HEK293 (cell line): ENCODE data around the gene PSTK.

Experiments used
- CTCF ChIA-PET: fragments of 350-600 bp; formaldehyde crosslinking; extraction: SDS; loops from one replicate; lab custom pipeline; 2021; ENCODE audit warnings: antibody characterized with exemption; lab: Yijun Ruan, JAX
- POLR2A ChIA-PET: fragments of 300-600 bp; formaldehyde crosslinking; extraction: SDS; loops from one replicate; lab custom pipeline; 2020; ENCODE audit warnings: antibody characterized with exemption, inconsistent platforms; lab: Yijun Ruan, JAX
- H3K27ac ChIP-seq: fragments of 200-500 bp; sonication (Bioruptor generic); 2 replicates; pipeline ENCODE4 v1.5.1; 2014; ENCODE audit warnings: low read depth, low read length, control low read depth, inconsistent platforms; ENCODE audit errors: extremely low read depth
- H3K36me3 ChIP-seq, 2 experiments: fragments of 200-500 bp in 1 of 2; sonication (Bioruptor generic) in 1 of 2; 1 replicate in 1 of 2; 2 replicates in 1 of 2; pipeline ENCODE4 v1.5.1; 2014 to 2017; ENCODE audit warnings: inconsistent platforms in 2 of 2, low read length in 2 of 2; ENCODE audit not compliant: control insufficient read depth in 2 of 2, insufficient read depth in 1 of 2
- H3K4me1 ChIP-seq: fragments of 200-500 bp; sonication (Bioruptor generic); 2 replicates; pipeline ENCODE4 v1.5.1; 2014; ENCODE audit warnings: mild to moderate bottlenecking, low read length, inconsistent platforms; ENCODE audit not compliant: control insufficient read depth, insufficient read depth
- H3K4me3 ChIP-seq: 2 replicates; pipeline ENCODE4 v1.5.1; 2011; ENCODE audit warnings: low read depth, mild to moderate bottlenecking, control low read depth, low read length, moderate library complexity
- H3K9me3 ChIP-seq: fragments of 200-500 bp; sonication (Bioruptor generic); 2 replicates; pipeline ENCODE4 v1.5.1; 2014; ENCODE audit warnings: low read depth, low read length, inconsistent platforms; ENCODE audit not compliant: control insufficient read depth, insufficient read depth
- BCL11B ChIP-seq: fragments of 450-650 bp; formaldehyde crosslinking; IDR thresholded peaks from 2 replicates; pipeline ENCODE4 v1.5.1; 2016; ENCODE audit warnings: low read depth, missing biosample characterization, missing genetic modification characterization
- GLIS1 ChIP-seq: fragments of 450-650 bp; formaldehyde crosslinking; IDR thresholded peaks from 2 replicates; pipeline ENCODE4 v1.5.1; 2016; ENCODE audit warnings: missing biosample characterization, missing genetic modification characterization
- GLIS2 ChIP-seq: fragments of 450-650 bp; formaldehyde crosslinking; IDR thresholded peaks from 2 replicates; pipeline ENCODE4 v1.5.1; 2016; ENCODE audit warnings: missing biosample characterization, missing genetic modification characterization
- IKZF3 ChIP-seq: fragments of 450-650 bp; IDR thresholded peaks from 2 replicates; pipeline ENCODE4 v1.5.0; 2018; ENCODE audit warnings: missing biosample characterization, mild to moderate bottlenecking, missing genetic modification characterization, moderate library complexity
- PATZ1 ChIP-seq: fragments of 450-650 bp; formaldehyde crosslinking; IDR thresholded peaks from 2 replicates; pipeline ENCODE4 v1.5.1; 2016; ENCODE audit warnings: missing biosample characterization, missing genetic modification characterization
- PRDM1 ChIP-seq: fragments of 450-650 bp; formaldehyde crosslinking; IDR thresholded peaks from 2 replicates; pipeline ENCODE4; 2016; ENCODE audit warnings: missing biosample characterization, missing genetic modification characterization
- SCRT1 ChIP-seq: fragments of 450-650 bp; formaldehyde crosslinking; IDR thresholded peaks from 2 replicates; pipeline ENCODE4 v1.5.1; 2016; ENCODE audit warnings: missing biosample characterization, missing genetic modification characterization, borderline replicate concordance
- SP3 ChIP-seq: fragments of 450-650 bp; formaldehyde crosslinking; IDR thresholded peaks from 2 replicates; pipeline ENCODE4 v1.5.1; 2016; ENCODE audit warnings: missing biosample characterization, missing genetic modification characterization
- ZBTB49 ChIP-seq: fragments of 450-650 bp; formaldehyde crosslinking; IDR thresholded peaks from 2 replicates; pipeline ENCODE4 v1.5.1; 2016; ENCODE audit warnings: missing biosample characterization, missing genetic modification characterization, low read depth
- ZBTB6 ChIP-seq: fragments of 450-650 bp; formaldehyde crosslinking; IDR thresholded peaks from 2 replicates; pipeline ENCODE4 v1.5.1; 2017; ENCODE audit warnings: missing biosample characterization, missing genetic modification characterization
- ZIC2 ChIP-seq: fragments of 450-650 bp; formaldehyde crosslinking; IDR thresholded peaks from 2 replicates; pipeline ENCODE4 v1.5.1; 2016; ENCODE audit warnings: missing biosample characterization, missing genetic modification characterization
- ZNF169 ChIP-seq: fragments of 450-650 bp; formaldehyde crosslinking; IDR thresholded peaks from 2 replicates; pipeline ENCODE4 v1.5.1; 2016; ENCODE audit warnings: missing biosample characterization, missing genetic modification characterization
- ZNF221 ChIP-seq: fragments of 450-650 bp; formaldehyde crosslinking; IDR thresholded peaks from 2 replicates; pipeline ENCODE4 v1.5.1; 2017; ENCODE audit warnings: missing biosample characterization, missing genetic modification characterization, borderline replicate concordance
- ZNF223 ChIP-seq: fragments of 450-650 bp; formaldehyde crosslinking; IDR thresholded peaks from 2 replicates; pipeline ENCODE4 v1.5.1; 2016; ENCODE audit warnings: missing biosample characterization, missing genetic modification characterization
- ZNF26 ChIP-seq: fragments of 450-650 bp; formaldehyde crosslinking; IDR thresholded peaks from 2 replicates; pipeline ENCODE4 v1.5.1; 2016; ENCODE audit warnings: missing biosample characterization, missing genetic modification characterization
- ZNF311 ChIP-seq: fragments of 450-650 bp; formaldehyde crosslinking; IDR thresholded peaks from 2 replicates; pipeline ENCODE4 v1.5.1; 2017; ENCODE audit warnings: missing biosample characterization, missing genetic modification characterization, borderline replicate concordance
- ZNF433 ChIP-seq: fragments of 450-650 bp; formaldehyde crosslinking; IDR thresholded peaks from 2 replicates; pipeline ENCODE4 v1.5.1; 2016; ENCODE audit warnings: missing biosample characterization, missing genetic modification characterization, low read depth
- ZNF449 ChIP-seq: fragments of 450-650 bp; formaldehyde crosslinking; IDR thresholded peaks from 2 replicates; pipeline ENCODE4 v1.5.1; 2017; ENCODE audit warnings: missing biosample characterization, mild to moderate bottlenecking, missing genetic modification characterization, moderate library complexity
- ZNF473 ChIP-seq: fragments of 450-650 bp; formaldehyde crosslinking; IDR thresholded peaks from 2 replicates; pipeline ENCODE4 v1.5.1; 2017; ENCODE audit warnings: missing biosample characterization, missing genetic modification characterization
- ZNF513 ChIP-seq: fragments of 450-650 bp; IDR thresholded peaks from 2 replicates; pipeline ENCODE4 v1.5.1; 2018; ENCODE audit warnings: missing biosample characterization, missing genetic modification characterization
- ZNF514 ChIP-seq: fragments of 450-650 bp; formaldehyde crosslinking; IDR thresholded peaks from 2 replicates; pipeline ENCODE4 v1.5.1; 2016; ENCODE audit warnings: missing biosample characterization, missing genetic modification characterization
- ZNF561 ChIP-seq: fragments of 450-650 bp; IDR thresholded peaks from 2 replicates; pipeline ENCODE4 v1.5.1; 2018; ENCODE audit warnings: missing biosample characterization, missing genetic modification characterization, borderline replicate concordance
- ZNF600 ChIP-seq: fragments of 450-650 bp; formaldehyde crosslinking; IDR thresholded peaks from 2 replicates; pipeline ENCODE4 v1.5.1; 2016; ENCODE audit warnings: missing biosample characterization, missing genetic modification characterization
- ZNF658 ChIP-seq: fragments of 450-650 bp; formaldehyde crosslinking; IDR thresholded peaks from 2 replicates; pipeline ENCODE4; 2016; ENCODE audit warnings: missing biosample characterization, missing genetic modification characterization
- ZNF707 ChIP-seq: fragments of 450-650 bp; formaldehyde crosslinking; IDR thresholded peaks from 2 replicates; pipeline ENCODE4 v1.5.1; 2016; ENCODE audit warnings: missing biosample characterization, missing genetic modification characterization

Gene PSTK

GRCh38 chr10:122992031-122992585 lies 11.9 kb downstream of the PSTK start:
- POLR2A ChIA-PET: no interaction called here
- CTCF ChIA-PET: interaction anchor here (1.0 kb wide), 1 partner anchor 11 kb away, joined by 3 read pairs; no protein-coding TSS in a partner anchor
- peaks cover 24 to 54% of the 10 kb centered on the region in 2 experiments; a peak in 2 of 3 replicates for H3K36me3 ChIP-seq

GRCh38 chr10:122993797-122994336 lies 13.7 kb downstream of the PSTK start:
- CTCF ChIA-PET: no interaction called here
- Histone ChIP-seq H3K27ac (no peak overlapping the region), H3K4me1 (no peaks in the 10 kb centered on the region), H3K9me3 (no peaks in the 10 kb centered on the region), H3K36me3 (peaks cover 29 to 60% of the 10 kb centered on the region in 2 experiments; a peak in 2 of 3 replicates), H3K4me3 (no peak overlapping the region)
- POLR2A ChIA-PET: no interaction called here
- TF ChIP-seq IKZF3 (tag by site-specific recombination) (no peak), ZNF473 (tag by site-specific recombination) (no peak), ZNF513 (tag by site-specific recombination) (no peak), ZNF600 (tag by site-specific recombination) (no peak), ZNF26 (tag by site-specific recombination) (no peak), GLIS2 (tag by site-specific recombination) (no peak), ZNF433 (tag by site-specific recombination) (no peak), ZIC2 (tag by site-specific recombination) (no peak), ZBTB49 (tag by site-specific recombination) (no peak), ZNF169 (tag by site-specific recombination) (no peak), GLIS1 (no peak), ZNF658 (no peak), SCRT1 (tag by site-specific recombination) (no peak), ZNF449 (tag by site-specific recombination) (no peak), ZNF561 (tag by site-specific recombination) (no peak), ZNF221 (tag by site-specific recombination) (no peak), ZNF311 (no peak), ZNF223 (tag by site-specific recombination) (no peak), ZBTB6 (tag by site-specific recombination) (no peak)

More at GRCh38 chr10:122992031-122992585, 11.9 kb downstream of the PSTK start:
- Histone ChIP-seq H3K4me1 (no peaks in the 10 kb centered on the region), H3K27ac (no peak overlapping the region), H3K9me3 (no peaks in the 10 kb centered on the region), H3K4me3 (no peak overlapping the region)
- no peak for TF ChIP-seq ZNF707
- no peak for TF ChIP-seq BCL11B (tag by site-specific recombination)
- TF ChIP-seq PATZ1 (tag by site-specific recombination): no peak
- no peak for TF ChIP-seq ZNF514
- no peak for TF ChIP-seq SP3 (tag by site-specific recombination)
- no peak; the same call in none of the 2 replicates for TF ChIP-seq PRDM1 (tag by site-specific recombination)
